NCI-H446 treated with DMSO at 0.1 percent for 48 hours (cell line): Measurements from ENCODE around the gene DARS1.
A peak's percentile ranks its signal among the peaks of the same experiment; 100 is the strongest.

ENCODE experiments used
- DNase-seq: peaks from one replicate; lab custom pipeline; 2025; lab: John Stamatoyannopoulos, UW

DARS1 gene

GRCh38 chr2:135985018-135985825 lies at the start of gene DARS1:
Gene DARS1 (minus strand): TSS chr2:135985626. CDS start chr2:135985468, 158 bp downstream.
- DNase-seq = peak; percentile 96

GRCh38 chr2:136034629-136035028 lies 49.2 kb upstream of the DARS1 start:
- no peak for DNase-seq

- no peak for DNase-seq
These were observed 47.5 kb upstream of the DARS1 start for GRCh38 chr2:136032817-136033535.

- no peak for DNase-seq
These were observed 46.8 kb upstream of the DARS1 start for GRCh38 chr2:136032192-136032591.

- DNase-seq = no peak
These were observed 46.3 kb upstream of the DARS1 start for GRCh38 chr2:136031711-136032110.

GRCh38 chr2:136030406-136030805 lies 45.0 kb upstream of the DARS1 start:
- no peak for DNase-seq

- DNase-seq = no peak
These were observed 43.7 kb upstream of the DARS1 start for GRCh38 chr2:136029149-136029548.

- no peak for DNase-seq
These were observed 42.6 kb upstream of the DARS1 start for GRCh38 chr2:136028001-136028400.

- DNase-seq = no peak
These were observed 41.7 kb upstream of the DARS1 start for GRCh38 chr2:136027112-136027511.

- DNase-seq = no peak
These were observed 39.9 kb upstream of the DARS1 start for GRCh38 chr2:136025057-136025973.

- DNase-seq = no peak
These were observed 39.2 kb upstream of the DARS1 start for GRCh38 chr2:136024616-136025015.

GRCh38 chr2:136024185-136024584 lies 38.8 kb upstream of the DARS1 start:
- no peak for DNase-seq

- no peak for DNase-seq
These were observed 38.0 kb upstream of the DARS1 start for GRCh38 chr2:136023416-136023815.

GRCh38 chr2:136022396-136023146 lies 37.1 kb upstream of the DARS1 start:
- no peak for DNase-seq

GRCh38 chr2:136021976-136022375 lies 36.5 kb upstream of the DARS1 start:
- DNase-seq = no peak

GRCh38 chr2:136021406-136021805 lies 36.0 kb upstream of the DARS1 start:
- DNase-seq = no peak

GRCh38 chr2:136020831-136021230 lies 35.4 kb upstream of the DARS1 start:
- no peak for DNase-seq

GRCh38 chr2:136019825-136020224 lies 34.4 kb upstream of the DARS1 start:
- peak; percentile 5 for DNase-seq

- DNase-seq = no peak
These were observed 33.9 kb upstream of the DARS1 start for GRCh38 chr2:136019306-136019705.

GRCh38 chr2:136017786-136018185 lies 32.4 kb upstream of the DARS1 start:
- DNase-seq = no peak

- no peak for DNase-seq
These were observed 31.4 kb upstream of the DARS1 start for GRCh38 chr2:136016836-136017235.

- DNase-seq = no peak
These were observed 31.0 kb upstream of the DARS1 start for GRCh38 chr2:136016427-136016826.
